Activated CD4-positive, alpha-beta T cell treated with anti-CD3 and anti-CD28 coated beads, Interleukin-2, amount 50 U/mL, for 48 hours (primary cell): Measurements from ENCODE around the gene RNPS1.

Experiments
- DNase-seq, 2 experiments: peaks; one replicate each; pipeline ENCODE4 v3.0.0-alpha.2; 2020

Gene RNPS1, protein sequence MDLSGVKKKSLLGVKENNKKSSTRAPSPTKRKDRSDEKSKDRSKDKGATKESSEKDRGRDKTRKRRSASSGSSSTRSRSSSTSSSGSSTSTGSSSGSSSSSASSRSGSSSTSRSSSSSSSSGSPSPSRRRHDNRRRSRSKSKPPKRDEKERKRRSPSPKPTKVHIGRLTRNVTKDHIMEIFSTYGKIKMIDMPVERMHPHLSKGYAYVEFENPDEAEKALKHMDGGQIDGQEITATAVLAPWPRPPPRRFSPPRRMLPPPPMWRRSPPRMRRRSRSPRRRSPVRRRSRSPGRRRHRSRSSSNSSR

DNA sequence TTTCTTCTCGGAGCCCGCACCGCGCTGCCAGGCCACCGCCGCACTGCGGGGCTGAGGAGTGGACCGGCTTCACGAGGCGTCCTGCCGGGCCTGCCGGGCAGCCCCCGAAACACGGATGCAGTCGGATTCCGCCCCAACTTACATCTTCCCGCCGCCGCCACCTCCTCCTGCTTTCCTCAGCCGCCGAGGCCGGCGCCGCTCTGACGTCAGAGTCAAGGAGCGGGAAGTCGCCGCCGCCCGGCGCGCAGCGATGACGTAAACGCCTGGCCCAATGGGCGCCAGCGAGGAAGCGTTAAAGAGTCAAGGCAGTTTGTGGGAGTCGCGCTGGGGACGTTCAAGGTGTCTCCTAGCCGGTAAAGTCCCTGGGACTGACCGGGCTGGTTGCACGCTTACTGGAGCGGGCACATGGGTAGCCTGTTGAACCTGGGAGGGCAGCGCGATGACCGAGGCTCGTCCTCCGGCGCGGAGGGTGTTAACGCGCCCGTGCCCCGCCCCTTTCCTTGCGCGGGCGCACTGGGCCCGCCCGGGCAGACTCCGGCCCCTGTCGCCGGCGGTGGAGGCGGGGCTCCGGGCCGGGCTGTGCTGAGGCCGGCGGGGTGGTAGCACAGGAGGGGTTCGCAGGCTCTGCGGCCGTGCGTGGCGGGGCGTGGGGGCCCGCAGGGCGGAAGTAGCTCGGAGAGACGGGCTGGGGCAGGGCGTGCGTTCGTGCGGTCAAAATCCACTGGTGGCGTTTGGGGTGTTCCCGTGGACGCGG is at the start of gene RNPS1:
Gene RNPS1 (minus strand): TSS at position 214 of the 754 bp plus-strand sequence. CDS start 3,483 bp downstream, outside the sequence.
- DNase-seq: peak; percentile 95 to 96

DNA sequence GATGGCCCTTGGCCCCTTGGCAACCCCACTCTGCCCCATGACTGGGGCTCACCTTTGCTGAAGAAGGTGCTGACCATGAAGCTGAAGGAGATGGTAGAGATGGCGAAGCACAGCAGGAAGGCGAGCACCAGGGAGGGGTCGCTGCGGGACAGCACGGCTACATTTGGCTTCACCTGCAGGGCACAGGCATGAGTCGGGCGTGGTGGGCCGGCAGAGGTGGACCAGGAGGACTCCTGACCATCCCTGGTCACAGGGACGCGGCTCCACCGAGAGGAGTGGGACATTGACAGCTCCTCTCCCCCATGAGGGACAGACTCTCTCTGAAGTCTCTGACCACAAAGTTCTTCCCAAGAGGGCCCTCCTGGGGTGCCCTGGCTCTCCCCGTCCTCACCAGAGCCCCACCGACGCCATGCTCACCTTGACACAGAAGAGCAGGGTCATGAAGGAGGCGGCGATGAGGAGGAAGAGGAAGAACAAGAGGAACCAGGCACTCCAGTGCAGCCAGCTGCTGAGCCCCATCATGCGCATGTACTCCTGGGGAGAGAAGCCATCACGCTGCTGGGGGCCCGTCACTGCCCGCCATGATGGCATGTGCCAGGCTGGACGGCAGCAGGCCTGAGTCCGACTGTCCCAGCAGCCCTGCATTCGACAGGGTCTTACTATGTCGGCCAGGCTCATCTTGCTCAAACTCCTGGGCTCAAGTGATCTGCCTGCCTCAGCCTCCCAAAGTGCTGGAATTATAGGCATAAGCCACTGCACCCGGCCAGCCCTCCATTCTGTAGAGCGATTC is 49.5 kb upstream of the RNPS1 start:
- no peak for DNase-seq

DNA sequence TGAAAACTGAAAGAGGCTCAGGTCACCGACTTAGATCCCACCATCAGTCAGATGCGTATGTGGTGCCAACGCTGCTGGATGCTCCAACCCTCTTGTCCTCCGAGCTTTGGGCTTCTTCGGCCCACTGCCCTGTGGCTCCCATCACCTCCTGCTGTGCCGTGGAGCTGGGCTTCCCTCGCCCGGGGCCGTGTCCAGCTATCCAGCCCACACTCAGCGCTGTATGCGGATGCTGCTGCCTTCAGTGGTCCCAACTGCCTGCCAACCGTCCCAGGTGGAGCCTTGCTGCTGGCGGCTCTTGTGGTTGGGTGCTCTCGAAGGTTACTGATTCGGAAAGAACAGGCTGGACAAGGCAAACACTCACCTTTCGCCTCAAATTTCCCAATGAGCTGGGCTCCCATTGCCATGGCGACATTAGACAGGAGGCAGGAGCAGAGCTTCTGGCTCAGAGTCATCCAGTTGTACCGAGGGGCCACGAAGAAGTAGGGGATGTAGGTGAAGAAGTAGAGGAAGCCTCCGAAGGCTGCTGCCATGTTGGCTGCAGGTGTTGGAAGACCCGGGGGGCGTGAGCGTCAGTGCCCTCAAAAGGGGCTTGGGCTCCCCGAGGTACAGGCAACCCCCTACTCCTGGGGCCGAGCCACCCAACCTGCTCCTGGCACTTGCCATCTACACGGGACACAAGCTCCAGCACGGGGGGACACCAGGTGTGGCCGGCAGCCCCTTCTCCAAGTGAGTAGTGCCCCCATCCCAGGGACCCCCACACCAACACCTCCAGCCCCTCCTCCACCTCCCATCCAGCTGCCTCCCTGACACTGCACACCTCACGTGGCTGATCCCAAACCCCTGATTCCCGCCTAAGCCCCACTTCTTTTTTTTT is 40.4 kb upstream of the RNPS1 start:
- no peak for DNase-seq

DNA sequence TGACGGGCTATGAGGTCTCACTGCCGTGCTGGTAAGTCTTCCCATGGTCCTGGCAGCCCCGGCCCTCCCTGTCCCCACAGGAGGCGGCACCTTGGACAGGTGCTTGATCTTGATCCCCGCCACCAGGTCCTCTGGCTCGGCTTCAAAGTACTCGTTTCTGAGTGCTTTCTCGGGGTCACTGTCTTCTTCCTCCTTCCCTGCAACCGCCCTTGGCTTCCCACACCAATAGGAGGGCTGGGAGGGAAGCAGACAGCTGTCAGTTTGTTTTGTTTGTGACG is 31.9 kb upstream of the RNPS1 start:
- no peak for DNase-seq

DNA sequence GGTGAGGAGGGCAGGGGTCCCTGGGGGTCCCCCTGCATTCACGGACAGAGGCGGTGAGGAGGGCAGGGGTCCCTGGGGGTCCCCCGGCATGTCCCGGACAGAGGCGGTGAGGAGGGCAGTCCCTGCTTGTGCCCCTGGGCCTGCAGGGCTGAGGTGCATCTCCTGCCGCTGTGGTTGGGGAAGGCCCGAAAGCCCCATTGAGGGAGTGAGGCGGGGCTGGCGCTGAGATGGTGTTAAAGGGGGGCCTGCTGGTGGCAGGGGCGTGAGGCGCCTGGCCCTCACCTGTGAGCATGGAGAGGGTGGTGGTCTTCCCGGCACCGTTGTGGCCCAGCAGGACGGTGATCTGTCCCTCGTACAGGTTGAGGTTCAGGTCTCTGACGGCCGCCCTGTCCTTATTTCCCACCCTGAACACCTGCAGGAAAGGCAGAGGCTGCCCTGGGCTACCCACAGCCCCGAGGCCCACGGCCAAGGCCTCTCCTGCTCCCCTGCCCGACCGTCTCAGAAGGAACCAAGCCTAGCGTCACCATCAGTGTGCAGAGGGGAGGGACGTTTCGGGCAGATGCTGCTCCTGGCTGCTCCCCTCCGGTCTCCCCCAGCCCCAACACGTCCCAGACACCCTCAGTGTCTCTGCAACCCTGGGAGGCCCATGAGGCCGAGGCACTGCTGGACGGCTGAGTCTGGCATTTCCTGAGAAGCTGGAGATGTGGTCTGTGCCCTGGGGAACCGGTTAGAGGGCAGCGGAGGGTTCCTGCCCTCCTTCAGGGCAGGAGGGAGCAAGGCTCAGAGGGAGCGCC is 31.4 kb upstream of the RNPS1 start:
- no peak for DNase-seq

DNA sequence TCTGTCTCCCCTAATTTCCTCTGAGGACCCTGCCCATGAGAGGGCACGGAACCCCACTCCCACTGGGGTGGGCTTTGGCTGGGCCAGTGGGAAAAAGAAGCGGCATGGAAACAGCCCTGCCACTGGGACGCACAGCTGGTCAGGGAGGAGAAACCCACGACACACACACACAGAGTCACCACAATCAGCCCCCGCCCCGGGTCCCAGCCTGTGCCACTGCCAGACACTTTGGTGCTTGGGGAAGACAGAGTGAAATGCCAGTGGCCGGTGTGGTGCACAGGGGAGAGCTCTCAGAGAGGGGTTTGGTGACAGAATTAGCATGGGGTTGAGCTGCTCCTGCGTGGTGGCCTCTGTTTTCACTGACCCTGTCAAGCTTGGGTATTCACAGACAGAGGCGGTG is 30.7 kb upstream of the RNPS1 start:
- no peak for DNase-seq

DNA sequence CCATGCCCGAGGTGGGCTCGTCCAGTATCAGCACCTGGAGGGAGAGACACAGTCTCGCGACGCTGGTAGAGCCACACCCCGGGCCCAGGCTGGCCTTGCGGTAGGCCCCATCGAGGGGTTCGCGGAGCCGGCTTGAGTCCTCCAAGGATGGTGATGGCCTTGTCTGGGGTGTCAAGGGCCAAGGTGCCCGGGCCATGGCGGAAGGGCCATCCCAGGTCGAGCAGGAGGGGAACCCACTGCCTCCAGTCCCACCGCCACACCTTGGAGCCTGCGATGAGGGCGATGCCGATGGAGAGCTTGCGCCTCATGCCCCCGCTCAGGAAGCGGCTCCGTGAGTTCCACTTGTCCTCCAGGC is 29.6 kb upstream of the RNPS1 start:
- no peak for DNase-seq

DNA sequence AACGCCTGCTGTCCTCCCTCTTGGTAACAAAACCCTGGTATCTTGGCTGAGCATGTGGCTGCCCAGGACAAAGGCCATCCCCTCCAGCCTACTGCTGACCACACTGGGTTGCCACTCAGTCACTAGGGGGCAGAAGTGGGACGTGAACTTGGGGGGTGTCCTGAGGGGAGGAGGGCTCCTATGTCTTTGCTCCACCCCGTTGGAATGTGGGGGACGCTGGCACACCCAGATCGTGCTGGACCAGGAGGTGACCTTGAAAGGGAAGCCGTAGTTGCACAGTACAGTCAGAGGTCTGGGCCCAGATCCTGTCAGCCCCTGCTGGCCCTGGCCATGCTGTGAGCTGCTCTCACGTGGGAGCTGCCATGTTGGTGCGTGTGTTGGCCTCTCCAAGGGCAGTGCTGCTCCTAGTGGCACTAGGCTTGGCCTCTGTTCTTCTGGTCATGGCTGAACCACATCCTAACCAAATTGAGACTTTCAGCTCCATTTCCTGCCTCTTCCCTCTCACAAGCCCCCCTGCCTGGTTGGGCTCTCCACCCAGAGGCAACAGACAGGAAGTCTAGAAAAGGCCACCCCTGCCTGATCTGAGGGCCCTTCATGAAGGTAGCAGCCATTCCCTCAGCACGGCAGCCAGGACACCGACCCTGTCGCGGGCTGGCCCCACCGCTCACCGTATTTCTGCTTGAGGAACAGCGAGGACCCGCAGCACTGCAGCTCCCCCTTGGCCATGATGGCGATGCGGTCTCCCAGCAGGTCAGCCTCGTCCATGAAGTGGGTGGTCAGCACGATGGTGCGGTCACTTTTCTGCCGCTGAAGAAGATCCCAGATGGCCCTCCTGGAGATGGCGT is 29.0 kb upstream of the RNPS1 start:
- DNase-seq: peak; percentile 22 to 34

DNA sequence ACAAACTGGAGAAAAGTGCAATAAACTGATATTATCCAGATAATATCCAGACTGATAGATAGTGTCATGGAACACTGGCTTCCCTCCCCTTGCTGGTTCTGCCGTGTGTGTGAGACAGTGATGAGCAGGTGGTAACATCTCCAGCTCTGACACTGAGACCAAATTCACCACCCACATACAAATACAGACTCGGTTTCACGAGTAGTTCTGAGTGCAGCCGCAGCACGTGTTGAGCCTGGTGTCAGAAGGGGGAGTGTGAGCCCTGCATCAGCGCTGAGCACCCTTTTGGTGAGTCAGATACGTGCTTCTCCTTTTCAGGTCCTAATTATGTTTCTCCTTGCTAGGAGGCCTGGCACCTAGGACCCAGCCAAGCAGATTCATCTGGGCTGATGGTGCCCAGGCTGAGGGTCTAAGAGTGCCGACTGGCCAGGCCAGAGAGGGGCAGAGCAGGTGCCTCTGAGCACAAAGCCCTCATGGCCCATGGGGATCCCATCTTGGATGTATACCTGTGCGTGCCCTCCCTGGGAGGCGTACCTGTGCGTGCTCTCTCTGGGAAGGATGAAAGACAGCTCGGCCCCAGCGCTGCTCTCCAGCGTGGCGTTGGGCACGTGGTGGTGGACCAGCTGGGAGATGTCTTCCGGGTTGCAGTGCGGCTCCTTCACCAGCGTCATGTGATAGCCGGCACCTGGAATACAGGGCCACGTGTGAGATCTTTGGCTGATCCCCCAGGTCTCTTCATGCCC is 27.3 kb upstream of the RNPS1 start:
- DNase-seq: no peak

DNA sequence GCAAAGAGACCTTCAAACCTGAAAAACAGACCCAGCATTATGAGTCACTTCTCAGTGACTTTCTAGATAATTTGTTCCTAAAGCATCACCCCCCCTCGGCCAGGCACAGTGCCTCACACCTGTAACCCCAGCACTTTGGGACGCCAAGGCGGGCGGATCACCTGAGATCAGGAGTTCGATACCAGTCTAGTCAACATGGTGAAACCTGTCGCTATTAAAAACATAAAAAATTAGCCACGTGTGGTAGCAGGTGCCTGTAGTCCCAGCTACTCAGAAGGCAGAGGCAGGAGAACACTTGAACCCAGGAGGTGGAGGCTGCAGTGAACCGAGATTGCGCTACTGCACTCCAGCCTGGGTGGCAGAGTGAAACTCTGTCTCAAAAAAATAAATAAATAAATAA is 24.3 kb upstream of the RNPS1 start:
- DNase-seq: no peak

DNA sequence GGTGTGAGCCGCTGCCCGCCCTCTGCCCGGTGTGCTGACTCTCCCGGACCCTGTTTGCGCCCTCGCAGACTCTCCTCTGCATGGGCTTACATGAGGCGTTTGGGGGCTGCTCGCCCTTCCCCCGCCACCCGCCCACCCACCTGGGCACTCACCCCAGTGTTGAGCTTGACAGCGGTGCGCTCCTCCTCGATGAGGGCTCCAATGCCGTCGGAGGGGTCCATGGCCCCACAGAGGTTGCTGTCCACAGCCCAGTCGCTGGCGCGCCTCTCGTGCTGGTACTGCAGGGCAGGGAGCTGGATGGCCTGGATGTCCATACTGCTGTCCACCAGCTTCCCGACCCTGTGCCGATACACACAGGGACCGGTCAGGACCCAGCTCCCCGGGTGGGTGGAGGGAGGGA is 21.4 kb upstream of the RNPS1 start:
- no peak for DNase-seq

DNA sequence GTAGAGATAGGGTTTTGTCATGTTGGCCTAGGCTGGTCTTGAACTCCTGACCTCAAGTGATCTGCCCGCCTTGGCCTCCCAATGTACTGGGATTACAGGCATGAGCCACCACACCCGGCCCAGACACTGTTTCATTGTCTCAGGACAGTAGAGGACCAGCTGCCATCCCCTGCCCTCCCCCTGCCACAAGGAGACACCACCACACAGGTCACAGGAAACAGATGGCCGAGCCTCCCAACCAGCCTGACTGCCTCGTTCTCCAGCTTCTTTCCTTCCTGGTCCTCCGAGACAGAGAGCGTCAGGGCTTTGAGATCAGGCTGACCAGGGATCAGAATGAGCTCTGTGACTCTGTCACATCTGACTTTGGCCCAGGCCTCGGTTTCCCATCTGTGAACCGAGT is 20.8 kb upstream of the RNPS1 start:
- no peak for DNase-seq

DNA sequence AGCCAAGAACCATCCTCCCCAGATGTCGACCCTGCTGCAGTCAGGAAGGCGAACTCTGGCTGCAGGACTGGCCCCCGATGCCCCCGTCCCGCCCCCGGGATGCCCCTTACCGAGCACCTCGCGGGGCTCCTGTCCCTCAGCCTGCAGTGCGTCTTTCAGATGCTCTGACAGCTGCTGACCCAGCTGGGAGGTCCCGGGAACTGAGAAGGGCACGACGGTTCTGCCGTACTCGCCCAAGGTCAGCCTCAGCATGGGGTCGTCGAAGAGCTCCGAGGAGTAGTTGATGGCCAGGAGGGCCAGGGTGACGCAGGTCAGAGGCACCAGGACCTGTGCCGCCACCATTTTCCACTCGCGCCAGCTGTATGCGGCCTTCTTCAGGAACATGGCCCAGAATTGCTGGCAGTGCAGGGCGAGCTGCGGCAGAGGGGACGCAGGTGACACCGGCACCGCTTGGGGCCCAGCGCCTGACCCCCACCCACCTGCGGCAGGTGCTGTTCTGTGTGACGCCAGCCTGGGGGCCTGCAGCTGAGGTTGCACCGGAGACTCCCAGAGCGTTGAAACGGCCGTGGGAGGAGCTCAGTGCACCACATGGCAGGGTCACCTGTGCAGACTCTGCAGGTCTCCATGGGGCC is 20.1 kb upstream of the RNPS1 start:
- DNase-seq: no peak

DNA sequence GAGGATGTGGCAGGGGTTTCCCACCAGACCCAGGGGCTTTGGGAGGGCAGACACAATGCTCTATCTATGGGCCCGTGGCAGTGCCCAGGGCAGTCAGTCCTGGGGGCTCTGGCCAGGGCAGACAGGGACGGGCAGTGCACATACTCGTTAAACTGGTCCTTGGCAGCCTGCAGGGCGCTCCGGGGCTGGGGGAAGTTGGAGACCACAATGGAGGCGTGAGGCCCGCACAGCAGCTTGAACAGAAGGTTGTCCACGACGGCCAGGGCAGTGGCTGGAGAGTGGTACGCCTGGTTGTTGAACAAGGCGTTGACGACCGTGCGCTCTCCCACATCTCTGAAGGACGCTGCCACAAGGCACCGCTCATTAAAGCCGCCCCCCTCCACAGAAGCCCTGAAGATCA is 18.6 kb upstream of the RNPS1 start:
- no peak for DNase-seq

DNA sequence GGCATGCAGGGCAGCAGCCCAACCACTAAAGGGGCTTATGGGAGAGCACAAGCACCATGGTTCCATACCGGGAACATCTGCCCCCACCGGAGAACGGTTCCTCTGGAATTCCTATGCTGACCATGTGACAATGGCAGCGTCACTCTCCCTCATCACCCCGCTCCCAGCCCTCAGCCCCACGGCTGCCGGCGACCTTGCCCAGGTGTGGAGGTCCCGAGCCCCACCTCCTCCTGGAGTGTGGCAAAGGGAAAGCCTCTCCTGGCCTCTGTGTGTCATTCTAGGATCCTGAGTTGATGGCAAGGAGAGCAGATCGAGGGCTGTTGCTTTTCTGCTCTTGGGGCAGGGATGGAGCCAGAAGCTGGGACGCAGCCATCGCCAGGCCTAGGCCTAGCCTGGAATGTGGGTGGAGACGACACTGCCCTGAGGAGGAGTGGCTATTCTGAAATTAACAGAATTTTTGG is 17.8 kb upstream of the RNPS1 start:
- DNase-seq: no peak

DNA sequence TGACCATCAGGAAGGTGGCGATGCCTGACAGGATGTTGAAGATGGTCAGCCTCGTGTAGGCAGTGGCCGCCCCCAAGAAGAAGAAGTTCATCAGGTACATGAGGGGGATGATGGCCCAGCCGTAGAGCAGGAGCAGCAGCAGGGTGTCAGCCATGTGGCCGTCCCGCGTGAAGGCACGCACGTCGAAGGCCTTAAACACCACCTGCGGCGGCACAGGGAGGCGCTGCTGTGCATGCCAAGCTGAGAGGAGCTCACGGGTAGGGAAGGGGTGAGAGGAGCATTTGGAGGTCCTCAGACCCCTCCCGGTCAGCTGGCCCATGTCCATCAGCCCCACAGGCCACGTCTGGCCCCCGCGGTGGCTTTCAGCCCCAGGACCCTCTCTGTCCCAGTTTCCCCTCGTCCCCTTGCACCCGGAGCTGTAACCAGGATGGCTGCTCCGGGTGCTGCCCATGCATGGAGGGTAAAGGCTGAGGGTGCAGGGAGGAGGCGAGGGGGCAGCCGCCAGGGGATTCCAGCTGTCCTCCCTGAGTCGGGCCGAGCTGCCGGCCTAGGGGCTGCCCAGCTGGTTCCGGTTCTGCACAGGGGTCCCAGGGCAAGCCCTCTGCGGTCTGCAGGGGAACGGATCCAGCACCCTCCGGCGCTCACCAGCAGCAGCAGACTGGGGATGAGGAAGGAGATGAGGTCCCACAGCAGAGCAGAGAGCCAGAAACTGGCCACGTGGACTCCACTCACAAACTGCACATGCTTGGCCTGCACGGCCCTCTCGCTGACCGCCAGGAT is 17.1 kb upstream of the RNPS1 start:
- DNase-seq: no peak

DNA sequence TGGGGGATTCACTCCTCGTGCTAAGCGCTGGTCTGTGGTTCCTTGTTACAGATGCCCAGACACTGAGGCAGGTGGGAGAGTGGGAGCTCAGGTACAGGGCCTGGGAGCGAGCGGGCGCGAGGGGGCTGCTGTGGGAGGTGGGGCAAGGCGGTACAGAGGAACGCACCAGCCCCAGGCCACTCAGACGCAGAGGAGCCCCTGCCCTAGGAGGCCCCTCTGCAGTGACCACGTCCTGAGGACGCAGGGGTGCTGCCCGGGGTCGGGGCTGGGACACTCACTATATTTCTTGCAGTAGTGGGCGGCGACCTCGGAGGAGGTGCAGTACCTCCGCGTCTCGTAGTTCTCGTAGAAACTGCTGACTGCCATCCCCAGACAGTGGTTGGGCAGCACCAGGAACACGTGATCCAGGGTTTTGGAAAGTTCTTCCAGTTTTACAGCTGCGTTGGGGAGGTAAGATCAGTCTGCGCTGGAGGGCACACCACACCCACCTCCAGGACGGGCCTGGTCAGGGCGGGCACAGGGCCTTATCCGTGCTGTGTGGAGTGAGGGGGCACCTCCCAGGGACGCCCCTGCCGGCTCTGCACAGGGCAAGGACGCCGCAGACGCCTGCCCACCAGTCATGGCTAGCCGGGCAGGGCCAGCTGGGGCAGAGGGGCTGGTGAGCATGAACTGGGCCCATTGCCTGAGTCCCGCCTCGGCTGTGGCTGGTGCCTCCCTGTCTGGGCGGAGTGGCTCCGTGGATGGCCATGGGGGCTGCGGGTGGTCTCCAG is 16.3 kb upstream of the RNPS1 start:
- no peak for DNase-seq

DNA sequence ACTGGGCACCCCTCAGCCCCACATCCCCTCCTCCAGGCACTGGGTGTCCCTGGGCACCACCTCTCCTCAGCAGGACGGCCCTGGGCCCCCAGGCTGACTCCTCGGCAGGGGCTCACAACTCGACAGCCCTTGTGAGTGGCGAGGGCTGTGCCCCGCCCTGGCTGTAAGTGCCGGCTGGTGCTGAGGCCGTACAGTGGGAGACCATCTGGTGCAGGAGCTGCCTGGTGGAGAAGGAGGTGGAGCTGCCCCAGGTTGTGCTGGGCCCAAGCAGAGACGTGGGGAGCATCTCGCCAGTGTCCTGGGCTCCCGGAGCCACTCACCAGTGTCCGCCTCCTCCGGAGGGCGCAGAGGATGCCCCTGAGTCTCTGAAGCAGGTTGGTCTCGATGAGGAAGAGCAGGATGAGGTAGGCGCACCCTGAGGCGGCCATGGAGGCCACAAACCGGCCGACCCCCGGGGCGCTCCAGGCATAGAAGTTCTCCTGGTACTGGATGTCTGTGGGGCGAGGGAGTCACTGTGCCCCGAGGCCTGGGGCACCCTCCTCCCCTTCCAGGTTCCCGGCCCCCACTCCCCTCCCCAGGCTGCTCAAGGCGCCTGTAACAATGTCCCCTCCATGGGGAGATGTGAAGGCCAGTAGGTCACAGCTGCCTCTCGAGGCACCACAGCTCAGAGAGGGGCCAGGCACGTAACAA is 15.1 kb upstream of the RNPS1 start:
- DNase-seq: no peak
